Measurements from ENCODE around the gene TBL2. TPM values are rescaled to one million over a fixed set of nuclear protein-coding genes. Genes with fewer than 3 reads are reported as not detected.
"Not testable (repeated sequence)": the region's sequence is repeated elsewhere in the genome, so short reads cannot be mapped to it uniquely, and the experiment has no call there.

Gene TBL2
- total RNA-seq, 4 donors from 2014 or later = 14.4 to 32.9 (median 22.0) TPM

DNA sequence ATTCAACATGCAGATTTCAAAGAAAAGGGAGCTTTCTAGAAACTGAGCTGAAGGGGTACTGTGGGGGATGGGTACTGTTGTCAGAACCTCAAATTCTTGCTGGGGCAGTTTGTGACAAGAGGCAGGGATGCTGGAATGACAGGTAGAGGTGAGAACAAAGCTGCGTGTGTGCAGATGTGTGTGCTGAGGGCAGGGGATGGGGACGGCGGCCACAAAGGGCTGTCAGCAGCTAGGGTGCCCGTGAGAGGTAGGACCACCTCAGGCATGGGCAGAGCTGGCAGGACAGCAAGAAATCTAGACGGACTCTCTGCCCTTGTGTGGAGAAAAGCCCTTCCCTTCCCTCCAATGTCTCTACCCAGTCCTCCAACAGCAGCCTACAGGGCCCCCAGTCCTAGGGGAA, 41.9 kb downstream of the TBL2 start:
- intact Hi-C loops (cut with DNase I; ENCODE audit: low total_unique reads) (no loop called here), in situ Hi-C loops (cut with MboI; ENCODE audit: low sequenced_read_pairs in 4 of 4) (no loop called here)
- no peak for TF ChIP-seq POLR2A (IDR thresholded peaks at IDR 0.05)
- TF ChIP-seq, protein P1, sequence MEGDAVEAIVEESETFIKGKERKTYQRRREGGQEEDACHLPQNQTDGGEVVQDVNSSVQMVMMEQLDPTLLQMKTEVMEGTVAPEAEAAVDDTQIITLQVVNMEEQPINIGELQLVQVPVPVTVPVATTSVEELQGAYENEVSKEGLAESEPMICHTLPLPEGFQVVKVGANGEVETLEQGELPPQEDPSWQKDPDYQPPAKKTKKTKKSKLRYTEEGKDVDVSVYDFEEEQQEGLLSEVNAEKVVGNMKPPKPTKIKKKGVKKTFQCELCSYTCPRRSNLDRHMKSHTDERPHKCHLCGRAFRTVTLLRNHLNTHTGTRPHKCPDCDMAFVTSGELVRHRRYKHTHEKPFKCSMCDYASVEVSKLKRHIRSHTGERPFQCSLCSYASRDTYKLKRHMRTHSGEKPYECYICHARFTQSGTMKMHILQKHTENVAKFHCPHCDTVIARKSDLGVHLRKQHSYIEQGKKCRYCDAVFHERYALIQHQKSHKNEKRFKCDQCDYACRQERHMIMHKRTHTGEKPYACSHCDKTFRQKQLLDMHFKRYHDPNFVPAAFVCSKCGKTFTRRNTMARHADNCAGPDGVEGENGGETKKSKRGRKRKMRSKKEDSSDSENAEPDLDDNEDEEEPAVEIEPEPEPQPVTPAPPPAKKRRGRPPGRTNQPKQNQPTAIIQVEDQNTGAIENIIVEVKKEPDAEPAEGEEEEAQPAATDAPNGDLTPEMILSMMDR (IDR thresholded peaks at IDR 0.05 in 4 of 5, conservative IDR thresholded peaks at IDR 0.05 in 1 of 5) = no peak
- Histone ChIP-seq H3K36me3 (peaks cover 0 to 66% of the 10 kb centered on the region in 2 donors), H3K4me1 (no peaks in the 10 kb centered on the region), H3K4me3 (no peak overlapping the region), H3K27me3 (no peaks in the 10 kb centered on the region), H3K9me3 (no peaks in the 10 kb centered on the region), H3K27ac (no peak overlapping the region)
- no peak for DNase-seq
- no peak for ATAC-seq

DNA sequence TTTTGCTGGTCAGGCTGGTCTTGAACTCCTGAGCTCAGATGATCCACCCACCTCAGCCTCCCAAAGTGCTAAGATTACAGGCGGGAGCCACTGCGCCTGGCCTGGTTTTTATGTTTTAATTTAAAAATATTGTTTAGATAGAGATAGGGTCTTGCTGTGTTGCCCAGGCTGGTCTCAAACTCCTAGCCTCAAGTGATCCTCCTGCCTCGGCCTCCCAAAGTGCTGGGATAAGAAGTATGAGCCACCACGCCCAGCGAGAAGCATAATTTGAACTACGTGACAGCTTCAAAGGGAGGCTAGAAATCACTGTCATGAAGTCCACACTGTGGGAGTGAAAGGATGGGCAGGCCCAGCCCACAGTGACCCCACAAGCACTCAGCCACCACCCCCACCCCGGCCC, 42.5 kb downstream of the TBL2 start:
- H3K9me3 ChIP-seq; DNase-seq; H3K4me1 ChIP-seq; H3K4me3 ChIP-seq; ATAC-seq; in situ Hi-C loops (cut with MboI; ENCODE audit: low sequenced_read_pairs in 4 of 4); intact Hi-C loops (cut with DNase I; ENCODE audit: low total_unique reads); H3K27me3 ChIP-seq; H3K27ac ChIP-seq: not testable (repeated sequence)
- peaks cover 0 to 60% of the 10 kb centered on the region in 2 donors for H3K36me3 ChIP-seq

DNA sequence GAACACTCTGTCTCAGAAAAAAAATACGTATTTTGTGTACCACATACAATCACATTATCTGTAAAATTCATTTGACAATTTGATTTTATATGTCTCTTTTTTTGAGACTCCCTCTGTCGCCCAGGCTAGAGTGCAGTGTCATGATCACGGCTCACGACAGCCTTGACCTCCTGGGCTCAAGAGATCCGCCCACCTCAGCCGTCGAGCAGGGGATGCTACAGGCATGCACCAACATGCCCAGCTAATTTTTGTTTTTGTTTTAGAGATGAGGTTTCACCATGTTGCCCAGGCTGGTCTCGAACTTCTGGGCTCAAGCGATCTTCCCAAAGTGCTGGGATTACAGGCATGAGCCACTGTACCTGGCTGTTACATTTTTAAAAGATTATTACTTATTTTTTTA, 44.6 kb downstream of the TBL2 start:
- TF ChIP-seq, protein P1 (IDR thresholded peaks at IDR 0.05 in 4 of 5, conservative IDR thresholded peaks at IDR 0.05 in 1 of 5) = no peak
- TF ChIP-seq POLR2A (IDR thresholded peaks at IDR 0.05) = no peak
- intact Hi-C loops (cut with DNase I; ENCODE audit: low total_unique reads) = no loop called here
- in situ Hi-C loops (cut with MboI; ENCODE audit: low sequenced_read_pairs in 4 of 4) = no loop called here

DNA sequence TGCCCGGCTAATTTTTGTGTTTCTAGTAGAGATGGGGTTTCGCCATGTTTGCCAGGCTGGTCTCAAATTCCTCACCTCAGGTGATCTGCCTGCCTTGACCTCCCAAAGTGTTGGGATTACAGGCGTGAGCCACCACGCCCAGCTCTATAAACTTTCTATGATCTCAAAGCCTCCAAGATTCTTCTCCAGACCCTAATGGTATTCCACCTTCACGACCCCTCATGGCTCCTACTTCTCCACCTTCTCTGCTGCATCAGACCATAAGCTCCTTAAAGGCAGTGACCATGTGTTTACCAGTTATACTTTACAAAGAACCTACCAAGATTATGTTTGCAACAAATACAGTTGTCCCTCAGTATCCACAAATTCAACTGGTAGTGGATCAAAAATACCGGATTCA, 46.2 kb downstream of the TBL2 start:
- TF ChIP-seq, protein P1 (IDR thresholded peaks at IDR 0.05 in 4 of 5, conservative IDR thresholded peaks at IDR 0.05 in 1 of 5) = no peak
- no peak for TF ChIP-seq POLR2A (IDR thresholded peaks at IDR 0.05)
- no peak for DNase-seq
- Histone ChIP-seq H3K4me3 (no peak overlapping the region), H3K27ac (no peak overlapping the region), H3K36me3 (peaks cover 0 to 24% of the 10 kb centered on the region in 2 donors), H3K9me3 (no peaks in the 10 kb centered on the region), H3K4me1 (no peaks in the 10 kb centered on the region), H3K27me3 (no peaks in the 10 kb centered on the region)
- in situ Hi-C loops (cut with MboI; ENCODE audit: low sequenced_read_pairs in 4 of 4) (no loop called here), intact Hi-C loops (cut with DNase I; ENCODE audit: low total_unique reads) (no loop called here)
- no peak for ATAC-seq

More for the DNA sequence above, 44.6 kb downstream of the TBL2 start:
- Histone ChIP-seq H3K27me3 (no peaks in the 10 kb centered on the region), H3K9me3 (no peaks in the 10 kb centered on the region), H3K36me3 (peaks cover 0 to 40% of the 10 kb centered on the region in 2 donors), H3K27ac (no peak overlapping the region), H3K4me3 (no peak overlapping the region), H3K4me1 (no peaks in the 10 kb centered on the region)
- no peak for DNase-seq
- no peak for ATAC-seq

DNA sequence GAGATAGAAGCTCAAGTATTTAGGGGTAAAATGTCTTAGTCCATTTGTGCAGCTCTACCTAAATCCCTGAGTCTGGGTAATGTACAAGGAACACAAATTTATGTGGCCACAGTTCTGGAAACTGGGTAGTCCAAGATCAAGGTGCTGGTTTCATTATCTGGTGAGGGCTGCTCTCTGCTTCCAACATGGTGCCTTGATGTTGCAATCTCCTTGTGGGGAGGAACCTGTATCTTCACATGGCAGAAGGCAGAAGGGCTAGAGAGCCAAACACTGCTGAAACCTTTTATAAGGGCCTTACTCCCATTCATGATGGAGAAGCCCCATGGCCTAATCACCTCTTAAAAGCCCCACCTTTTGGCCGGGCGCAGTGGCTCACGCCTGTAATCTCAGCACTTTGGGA, 47.6 kb downstream of the TBL2 start:
- no peak overlapping the region for H3K27ac ChIP-seq
- H3K4me1 ChIP-seq = no peaks in the 10 kb centered on the region
- no peaks in the 10 kb centered on the region for H3K27me3 ChIP-seq
- TF ChIP-seq, protein P1 (IDR thresholded peaks at IDR 0.05 in 4 of 5, conservative IDR thresholded peaks at IDR 0.05 in 1 of 5) = no peak
- no peak for TF ChIP-seq POLR2A (IDR thresholded peaks at IDR 0.05)
- no peak for DNase-seq
- H3K36me3 ChIP-seq = peaks cover 0 to 10% of the 10 kb centered on the region in 2 donors
- ATAC-seq = no peak
- intact Hi-C loops (cut with DNase I; ENCODE audit: low total_unique reads) (no loop called here), in situ Hi-C loops (cut with MboI; ENCODE audit: low sequenced_read_pairs in 4 of 4) (no loop called here)
- H3K4me3 ChIP-seq = no peak overlapping the region
- no peaks in the 10 kb centered on the region for H3K9me3 ChIP-seq
